ENCODE results near the gene IL17F. TPM values are rescaled to one million over a fixed set of nuclear protein-coding genes. Genes with fewer than 3 reads are reported as not detected.
"Not testable (repeated sequence)": the region's sequence is repeated elsewhere in the genome, so short reads cannot be mapped to it uniquely, and the experiment has no call there.

IL17F gene
- total RNA-seq, 1 donor: not detected

DNA sequence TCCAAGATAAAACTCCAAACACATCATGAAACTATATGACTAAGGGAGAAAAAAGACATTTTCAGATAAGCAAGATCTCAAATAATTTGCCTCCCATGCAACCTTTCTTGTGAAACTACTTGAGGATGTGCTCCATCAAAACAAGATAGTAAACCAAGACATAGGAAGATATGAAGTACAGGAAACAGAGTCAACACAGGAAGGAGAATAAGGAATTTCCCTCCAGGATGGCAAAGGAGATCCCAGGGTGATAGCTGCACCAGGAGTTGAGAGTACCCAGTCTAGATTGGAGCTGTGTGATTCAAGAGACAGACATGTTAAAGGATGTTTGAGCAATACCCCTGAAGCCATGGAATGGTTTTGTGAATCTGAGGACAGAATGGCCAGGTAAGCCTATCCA is 42.8 kb downstream of the IL17F start:
- no peak for DNase-seq (ENCODE audit: low read depth)
- TF ChIP-seq, protein P1, sequence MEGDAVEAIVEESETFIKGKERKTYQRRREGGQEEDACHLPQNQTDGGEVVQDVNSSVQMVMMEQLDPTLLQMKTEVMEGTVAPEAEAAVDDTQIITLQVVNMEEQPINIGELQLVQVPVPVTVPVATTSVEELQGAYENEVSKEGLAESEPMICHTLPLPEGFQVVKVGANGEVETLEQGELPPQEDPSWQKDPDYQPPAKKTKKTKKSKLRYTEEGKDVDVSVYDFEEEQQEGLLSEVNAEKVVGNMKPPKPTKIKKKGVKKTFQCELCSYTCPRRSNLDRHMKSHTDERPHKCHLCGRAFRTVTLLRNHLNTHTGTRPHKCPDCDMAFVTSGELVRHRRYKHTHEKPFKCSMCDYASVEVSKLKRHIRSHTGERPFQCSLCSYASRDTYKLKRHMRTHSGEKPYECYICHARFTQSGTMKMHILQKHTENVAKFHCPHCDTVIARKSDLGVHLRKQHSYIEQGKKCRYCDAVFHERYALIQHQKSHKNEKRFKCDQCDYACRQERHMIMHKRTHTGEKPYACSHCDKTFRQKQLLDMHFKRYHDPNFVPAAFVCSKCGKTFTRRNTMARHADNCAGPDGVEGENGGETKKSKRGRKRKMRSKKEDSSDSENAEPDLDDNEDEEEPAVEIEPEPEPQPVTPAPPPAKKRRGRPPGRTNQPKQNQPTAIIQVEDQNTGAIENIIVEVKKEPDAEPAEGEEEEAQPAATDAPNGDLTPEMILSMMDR (IDR thresholded peaks at IDR 0.05; ENCODE audit: insufficient read depth, low read depth, low read length): no peak

DNA sequence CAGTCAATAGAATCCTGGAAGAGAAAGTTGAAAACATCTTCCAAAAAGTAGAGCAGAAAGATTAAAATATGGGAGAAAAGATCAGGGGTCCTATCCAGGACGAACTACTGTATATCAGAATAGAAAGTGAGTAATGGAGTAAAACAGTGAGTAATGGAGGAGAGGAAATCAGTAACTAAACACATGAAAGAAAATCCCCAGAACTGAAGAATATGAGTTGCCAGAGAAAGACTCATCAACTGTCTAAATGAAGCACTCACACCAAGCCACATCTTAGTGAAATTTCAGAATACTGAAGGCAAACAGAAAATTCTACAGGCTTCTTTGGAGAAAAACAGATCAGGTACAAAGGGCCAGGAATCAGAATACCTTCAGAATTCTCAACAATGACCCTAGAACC is 43.3 kb downstream of the IL17F start:
- no peak overlapping the region for H3K4me3 ChIP-seq (ENCODE audit: low read depth, low read length)
- TF ChIP-seq, protein P1 (IDR thresholded peaks at IDR 0.05; ENCODE audit: insufficient read depth, low read depth, low read length): no peak
- no peak for DNase-seq (ENCODE audit: low read depth)

More for the DNA sequence above, 42.8 kb downstream of the IL17F start:
- no peak overlapping the region for H3K4me3 ChIP-seq (ENCODE audit: low read depth, low read length)

DNA sequence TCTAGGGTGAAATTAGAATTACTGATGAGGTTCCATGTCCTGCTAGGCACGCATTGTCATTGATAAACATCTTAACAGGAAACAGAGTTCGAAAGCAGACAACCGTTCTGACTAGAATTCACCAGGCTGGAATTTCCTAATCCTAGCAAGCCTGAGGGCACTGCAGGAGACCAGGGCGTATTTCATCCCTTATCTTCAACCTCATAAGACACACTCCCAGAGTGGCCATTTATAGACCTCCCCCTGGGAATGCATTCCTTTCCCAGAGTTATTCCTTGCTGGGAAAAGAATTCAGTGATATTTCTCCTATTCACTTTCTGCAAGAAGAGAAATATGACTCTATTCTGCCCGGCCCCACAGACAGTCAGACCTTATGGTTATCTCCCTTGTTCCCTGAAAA is 44.2 kb downstream of the IL17F start:
- not testable (repeated sequence) for H3K4me3 ChIP-seq (ENCODE audit: low read depth, low read length); DNase-seq (ENCODE audit: low read depth)

DNA sequence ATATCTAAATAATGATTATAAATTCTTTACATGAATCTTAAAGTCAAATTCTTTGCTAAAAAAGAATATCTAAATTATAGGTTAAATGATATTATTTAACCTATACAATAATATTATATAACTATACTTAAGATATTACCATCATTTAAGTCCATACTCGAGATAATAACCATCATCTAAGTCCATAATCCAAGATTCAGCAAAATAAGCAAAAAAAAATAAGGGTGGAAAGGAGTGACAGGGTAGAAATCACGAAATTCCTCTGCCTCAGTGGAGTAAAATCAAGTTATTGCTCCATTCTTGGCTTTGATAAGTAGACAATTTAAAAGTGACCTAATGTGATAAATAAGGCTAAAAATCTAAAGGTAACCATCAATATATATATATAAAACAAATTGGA is 48.4 kb downstream of the IL17F start:
- no peak overlapping the region for H3K4me3 ChIP-seq (ENCODE audit: low read depth, low read length)
- no peak for DNase-seq (ENCODE audit: low read depth)
- TF ChIP-seq, protein P1 (IDR thresholded peaks at IDR 0.05; ENCODE audit: insufficient read depth, low read depth, low read length): no peak

DNA sequence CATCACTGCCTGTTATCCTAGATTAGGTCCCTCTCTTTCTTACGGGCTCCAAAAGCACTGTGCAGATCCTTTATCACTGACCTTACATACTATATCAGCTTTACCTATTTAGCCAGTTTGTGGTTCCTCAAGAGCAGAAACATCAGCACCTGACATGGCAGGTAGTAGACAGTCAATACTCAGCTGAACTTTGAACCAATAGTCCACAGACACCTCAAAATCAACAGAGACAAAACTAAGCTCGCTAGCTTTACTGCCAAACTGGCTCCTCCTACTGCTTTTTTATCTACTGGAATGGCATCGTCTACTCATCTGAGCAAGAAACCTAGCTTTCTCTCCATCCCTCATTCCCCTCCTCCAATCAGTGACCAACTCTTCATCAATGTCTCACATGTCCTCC is 52.5 kb downstream of the IL17F start:
- no peak overlapping the region for H3K4me3 ChIP-seq (ENCODE audit: low read depth, low read length)
- TF ChIP-seq, protein P1 (IDR thresholded peaks at IDR 0.05; ENCODE audit: insufficient read depth, low read depth, low read length): no peak
- no peak for DNase-seq (ENCODE audit: low read depth)

DNA sequence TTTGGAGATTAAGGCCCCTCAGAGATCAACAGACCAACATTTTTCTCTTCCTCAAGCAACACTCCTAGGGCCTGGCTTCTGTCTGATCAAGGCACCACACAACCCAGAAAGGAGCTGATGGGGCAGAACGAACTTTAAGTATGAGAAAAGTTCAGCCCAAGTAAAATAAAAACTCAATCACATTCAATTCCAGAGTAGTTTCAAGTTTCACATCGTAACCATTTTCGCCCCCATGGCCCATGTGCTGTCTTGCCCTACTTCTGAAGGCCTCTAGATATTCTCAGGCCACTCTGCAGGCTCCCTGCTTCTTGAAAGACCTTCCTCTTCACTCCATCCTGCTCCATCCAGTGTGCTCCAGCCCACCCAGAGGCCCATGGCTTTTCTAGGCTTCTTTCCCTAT is 53.9 kb downstream of the IL17F start:
- no peak for DNase-seq (ENCODE audit: low read depth)
- H3K4me3 ChIP-seq (ENCODE audit: low read depth, low read length): no peak overlapping the region
- TF ChIP-seq, protein P1 (IDR thresholded peaks at IDR 0.05; ENCODE audit: insufficient read depth, low read depth, low read length): no peak

DNA sequence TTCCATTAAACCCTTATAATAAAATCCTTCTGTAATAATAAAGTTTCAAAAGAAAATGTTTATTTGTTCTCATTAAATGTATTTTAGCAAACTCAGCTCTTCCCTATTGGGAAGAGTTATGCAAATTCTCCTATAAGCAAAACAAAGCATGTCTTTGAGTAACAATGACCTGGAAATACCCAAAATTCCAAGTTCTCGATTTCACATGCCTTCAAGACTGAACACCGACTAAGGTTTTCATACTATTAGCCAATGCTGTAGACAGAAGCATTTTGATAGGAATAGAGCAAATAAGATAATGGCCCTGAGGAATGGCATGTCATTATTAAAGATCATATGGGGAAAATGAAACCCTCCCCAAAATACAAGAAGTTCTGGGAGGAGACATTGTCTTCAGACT is 54.3 kb downstream of the IL17F start:
- no peak overlapping the region for H3K4me3 ChIP-seq (ENCODE audit: low read depth, low read length)
- DNase-seq (ENCODE audit: low read depth): no peak
- TF ChIP-seq, protein P1 (IDR thresholded peaks at IDR 0.05; ENCODE audit: insufficient read depth, low read depth, low read length): no peak
